ENCODE measurements around the gene PNO1. TPM values are rescaled to one million over a fixed set of nuclear protein-coding genes. Genes with fewer than 3 reads are reported as not detected.

The PNO1 gene
- total and polyA plus RNA-seq, 2 donors (not counting 3 experiments of a cell fraction or from before 2014, with no cell fraction given), result 9.4 to 25.6 TPM

DNA sequence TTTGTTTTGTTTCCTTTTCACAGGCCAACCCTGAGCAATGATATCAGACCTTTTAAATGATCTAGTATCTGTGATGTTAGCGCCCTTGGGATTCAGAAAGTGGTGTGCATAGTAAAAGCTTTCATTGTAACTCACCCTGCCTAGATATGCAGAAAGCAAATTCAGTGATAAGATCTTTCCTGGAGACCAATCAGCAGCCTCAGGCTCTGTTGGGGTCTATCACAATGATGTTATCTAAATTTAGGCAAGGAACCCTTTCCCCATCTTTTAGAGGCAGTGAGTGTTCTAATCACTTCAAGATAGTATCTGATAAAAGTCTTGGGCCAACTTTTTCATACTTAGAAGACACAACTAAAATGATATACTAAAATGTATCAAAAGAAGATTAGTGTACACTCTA, 23.6 kb upstream of the PNO1 start:
- FAIRE-seq, result no peak
- dilution Hi-C loops (cut with MboI; ENCODE audit: extremely low pct_ligation_motif_present, low sequenced_read_pairs), result no loop called here
- Histone ChIP-seq H2AFZ (ENCODE audit: low read depth, low read length) (no peak overlapping the region), H4K20me1 (replicated peaks; ENCODE audit: control insufficient read depth, extremely low read depth, insufficient read depth, low read length) (no peaks in the 10 kb centered on the region), H3K9me3 (replicated peaks; ENCODE audit: control insufficient read depth, insufficient read depth, low read length) (no peaks in the 10 kb centered on the region), H3K4me1 (ENCODE audit: control insufficient read depth, extremely low read depth, insufficient read depth, low read length) (no peaks in the 10 kb centered on the region), H3K27ac (ENCODE audit: insufficient read depth, low read depth, low read length) (no peak overlapping the region), H3K9ac (replicated peaks; ENCODE audit: extremely low read depth, insufficient read depth, low read length) (no peak overlapping the region), H3K27me3 (ENCODE audit: control insufficient read depth in 2 of 2, insufficient read depth in 2 of 2, low read length in 2 of 2) (no peaks in the 10 kb centered on the region), H3K4me3 (replicated peaks in 1 of 3; ENCODE audit: insufficient read depth in 1 of 3, low read depth in 1 of 3, low read length in 3 of 3) (no peak overlapping the region), H3K79me2 (ENCODE audit: control insufficient read depth, insufficient read depth, low read length) (no peaks in the 10 kb centered on the region), H3K4me2 (ENCODE audit: insufficient read depth, low read length) (no peak overlapping the region), H3K36me3 (ENCODE audit: control insufficient read depth in 2 of 2, extremely low read depth in 1 of 2, insufficient read depth in 2 of 2, low read length in 2 of 2) (peaks cover 0 to 2% of the 10 kb centered on the region in 2 experiments), H3K9me1 (replicated peaks; ENCODE audit: control insufficient read depth, extremely low read depth, insufficient read depth, low read length) (no peaks in the 10 kb centered on the region)
- no TSS peak for BruUV-seq (replicated peaks)
- POLR2A ChIA-PET, result no interaction called here
- no peak for DNase-seq (ENCODE audit: low read depth, low spot score)
- CTCF ChIA-PET, result interaction anchor here (2.6 kb wide), 1 partner anchor 12 kb away, joined by 10 read pairs; no protein-coding TSS in a partner anchor
- TF ChIP-seq POLR2A (IDR thresholded peaks at IDR 0.05; ENCODE audit: low read depth, low read length), result no peak
- no peak for TF ChIP-seq CTCF (IDR thresholded peaks at IDR 0.05; ENCODE audit: extremely low read depth in 1 of 2, insufficient read depth in 1 of 2, low read depth in 1 of 2, low read length in 2 of 2)
- TF ChIP-seq MYC (IDR thresholded peaks at IDR 0.05; ENCODE audit: low read depth, low read length), result no peak
- TF ChIP-seq JUN (IDR thresholded peaks at IDR 0.05; ENCODE audit: borderline replicate concordance, insufficient read depth, insufficient read length, low read depth), result no peak
- TF ChIP-seq, protein P1, sequence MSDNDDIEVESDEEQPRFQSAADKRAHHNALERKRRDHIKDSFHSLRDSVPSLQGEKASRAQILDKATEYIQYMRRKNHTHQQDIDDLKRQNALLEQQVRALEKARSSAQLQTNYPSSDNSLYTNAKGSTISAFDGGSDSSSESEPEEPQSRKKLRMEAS (IDR thresholded peaks at IDR 0.05; ENCODE audit: insufficient read depth, insufficient read length), result no peak
- no peak for TF ChIP-seq POLR2AphosphoS5 (IDR thresholded peaks at IDR 0.05; ENCODE audit: insufficient read depth, low read depth, low read length)
- no peak for TF ChIP-seq GATA2 (IDR thresholded peaks at IDR 0.05; ENCODE audit: insufficient read depth, insufficient read length, low read depth, low read length)
- no peak for TF ChIP-seq EZH2 (IDR thresholded peaks at IDR 0.05; ENCODE audit: borderline replicate concordance, low read depth, low read length, severe bottlenecking)
- TF ChIP-seq FOS (IDR thresholded peaks at IDR 0.05; ENCODE audit: borderline replicate concordance, insufficient read depth, low read length), result no peak
- intact Hi-C loops (cut with micrococcal nuclease), result no loop called here
